Measurements from ENCODE around the gene DYNC2H1.

GRCh38 chr11:103279821-103280220 lies 170.6 kb downstream of the DYNC2H1 start:
- TF ChIP-seq CTCF (conservative IDR thresholded peaks at IDR 0.05 in 1 of 2, IDR thresholded peaks at IDR 0.05 in 1 of 2; ENCODE audit: low read depth in 1 of 2, low read length in 2 of 2), result no peak
- TF ChIP-seq EZH2 (IDR thresholded peaks at IDR 0.05; ENCODE audit: low read length, missing control alignments), result no peak

Measured in fibroblast of lung (primary cell).